Fibroblast of lung (primary cell): ENCODE results near the gene MILR1. TPM values are rescaled to one million over a fixed set of nuclear protein-coding genes. Genes with fewer than 3 reads are reported as not detected.

Experiments
- DNase-seq, 2 donors: peaks; one replicate each; pipeline versions ENCODE4 v3.0.0 to v3.0.0-alpha.2; 2010; ENCODE audit warnings: low read depth in 2 of 2
- H2AFZ ChIP-seq: 2 replicates; pipeline ENCODE4 v1.5.1; 2012; ENCODE audit warnings: low read length, control low read depth, inconsistent platforms
- H3K27ac ChIP-seq: 2 replicates; pipeline ENCODE4 v1.5.1; 2011; ENCODE audit warnings: low read length, control low read depth; ENCODE audit not compliant: insufficient read depth
- H3K27me3 ChIP-seq: 2 replicates; pipeline ENCODE4 v1.5.1; 2011; ENCODE audit warnings: mild to moderate bottlenecking, low read length; ENCODE audit not compliant: control insufficient read depth, insufficient read depth
- H3K36me3 ChIP-seq: 2 replicates; pipeline ENCODE4 v1.5.1; 2011; ENCODE audit warnings: low read length; ENCODE audit not compliant: control insufficient read depth, insufficient read depth
- H3K4me1 ChIP-seq: 2 replicates; pipeline ENCODE4 v1.5.1; 2011; ENCODE audit warnings: low read length; ENCODE audit not compliant: control insufficient read depth, insufficient read depth; ENCODE audit errors: extremely low read depth
- H3K4me2 ChIP-seq: 2 replicates; pipeline ENCODE4 v1.5.1; 2011; ENCODE audit warnings: low read length, control low read depth; ENCODE audit not compliant: insufficient read depth; ENCODE audit errors: extremely low read depth
- H3K4me3 ChIP-seq, 4 experiments: fragments of 200-600 bp in 1 of 4; sonication (generic) in 1 of 4; replicated peaks in 1 of 4; 2 replicates each; pipeline ENCODE4 v1.5.1; 2011 to 2016; ENCODE audit warnings: low read length in 4 of 4, low read depth in 3 of 4, mild to moderate bottlenecking in 3 of 4, control low read depth in 2 of 4, inconsistent platforms in 1 of 4, mixed read lengths in 1 of 4; ENCODE audit not compliant: insufficient read depth in 1 of 4; ENCODE audit errors: control extremely low read depth in 1 of 4
- H3K79me2 ChIP-seq: 2 replicates; pipeline ENCODE4 v1.5.1; 2012; ENCODE audit warnings: mild to moderate bottlenecking, low read length, inconsistent platforms; ENCODE audit not compliant: control insufficient read depth, insufficient read depth
- H3K9ac ChIP-seq: 2 replicates; pipeline ENCODE4 v1.5.1; 2011; ENCODE audit warnings: mild to moderate bottlenecking, low read length, control low read depth; ENCODE audit not compliant: insufficient read depth
- H3K9me3 ChIP-seq: 2 replicates; pipeline ENCODE4 v1.5.1; 2012; ENCODE audit warnings: low read depth, low read length; ENCODE audit not compliant: control insufficient read depth, insufficient read depth
- H4K20me1 ChIP-seq: 2 replicates; pipeline ENCODE4 v1.5.1; 2011; ENCODE audit warnings: low read length; ENCODE audit not compliant: control insufficient read depth, insufficient read depth; ENCODE audit errors: extremely low read depth
- CTCF ChIP-seq, 2 donors: IDR thresholded peaks in 1 of 2; conservative IDR thresholded peaks in 1 of 2; 1 replicate in 1 of 2; 2 replicates in 1 of 2; pipeline ENCODE4 v1.5.1; 2011 to 2012; ENCODE audit warnings: low read length in 2 of 2, control low read depth in 1 of 2, inconsistent platforms in 1 of 2, low read depth in 1 of 2, mild to moderate bottlenecking in 1 of 2
- EZH2 ChIP-seq: IDR thresholded peaks from 2 replicates; pipeline ENCODE4 v1.5.1; 2012; ENCODE audit warnings: low read length, control low read depth, mild to moderate bottlenecking; ENCODE audit errors: missing control alignments
- polyA plus RNA-seq, 2 donors: library from polyadenylated mRNA; depleted of rRNA in 1 of 2; stranded (reverse) in 1 of 2; unstranded in 1 of 2; fragments of >200 nt; gene quantifications; 2 replicates each; pipeline ENCODE4 v1.2.1, GENCODE V29; 2011 to 2012; ENCODE audit warnings: missing spikeins in 1 of 2
- total RNA-seq: library from RNA; depleted of rRNA; stranded (reverse); fragments of >200 nt; gene quantifications from 2 replicates; pipeline ENCODE4 v1.2.1, GENCODE V29; 2014

The MILR1 gene
- total and polyA plus RNA-seq, 2 donors (not counting 1 experiment from before 2014, with no cell fraction given), result 9.1 to 11.6 TPM

GRCh38 chr17:64423881-64424280 lies 25.0 kb upstream of the MILR1 start:
- Histone ChIP-seq H3K4me3 (no peak overlapping the region), H3K9ac (no peak overlapping the region), H3K4me2 (no peak overlapping the region), H3K27ac (no peak overlapping the region), H4K20me1 (no peaks in the 10 kb centered on the region), H3K36me3 (no peaks in the 10 kb centered on the region), H2AFZ (no peak overlapping the region), H3K79me2 (no peaks in the 10 kb centered on the region), H3K4me1 (no peaks in the 10 kb centered on the region), H3K9me3 (no peaks in the 10 kb centered on the region), H3K27me3 (no peaks in the 10 kb centered on the region)
- DNase-seq, result peak; percentile 25 to 37
- no peak for TF ChIP-seq EZH2
- TF ChIP-seq CTCF (conservative IDR thresholded peaks at IDR 0.05 in 1 of 2, IDR thresholded peaks at IDR 0.05 in 1 of 2; ENCODE audit: low read depth in 1 of 2, low read length in 2 of 2), result no peak

- H3K27me3 ChIP-seq, result no peaks in the 10 kb centered on the region
- DNase-seq, result no peak
- no peaks in the 10 kb centered on the region for H3K79me2 ChIP-seq
- no peak overlapping the region for H3K4me2 ChIP-seq
- no peaks in the 10 kb centered on the region for H3K9me3 ChIP-seq
- H3K27ac ChIP-seq, result no peak overlapping the region
- no peaks in the 10 kb centered on the region for H3K4me1 ChIP-seq
- no peaks in the 10 kb centered on the region for H3K36me3 ChIP-seq
- H2AFZ ChIP-seq, result peak overlapping the region; percentile 27
- H3K9ac ChIP-seq, result no peak overlapping the region
- H4K20me1 ChIP-seq, result no peaks in the 10 kb centered on the region
- no peak for TF ChIP-seq CTCF (conservative IDR thresholded peaks at IDR 0.05 in 1 of 2, IDR thresholded peaks at IDR 0.05 in 1 of 2; ENCODE audit: low read depth in 1 of 2, low read length in 2 of 2)
- TF ChIP-seq EZH2, result no peak
- H3K4me3 ChIP-seq, result no peak overlapping the region
Measured at GRCh38 chr17:64424324-64424849, 24.5 kb upstream of the MILR1 start.

- no peak overlapping the region for H3K4me2 ChIP-seq
- H3K79me2 ChIP-seq, result no peaks in the 10 kb centered on the region
- H2AFZ ChIP-seq, result no peak overlapping the region
- H3K36me3 ChIP-seq, result no peaks in the 10 kb centered on the region
- no peak overlapping the region for H3K27ac ChIP-seq
- TF ChIP-seq CTCF (conservative IDR thresholded peaks at IDR 0.05 in 1 of 2, IDR thresholded peaks at IDR 0.05 in 1 of 2; ENCODE audit: low read depth in 1 of 2, low read length in 2 of 2), result no peak
- TF ChIP-seq EZH2, result no peak
- H3K4me3 ChIP-seq, result no peak overlapping the region
- no peaks in the 10 kb centered on the region for H3K9me3 ChIP-seq
- no peak for DNase-seq
- H4K20me1 ChIP-seq, result no peaks in the 10 kb centered on the region
- H3K27me3 ChIP-seq, result no peaks in the 10 kb centered on the region
- no peak overlapping the region for H3K9ac ChIP-seq
- no peaks in the 10 kb centered on the region for H3K4me1 ChIP-seq
Measured at GRCh38 chr17:64425191-64425590, 23.7 kb upstream of the MILR1 start.
